Measurements from ENCODE around the gene FAM171A2.
"Not testable (repeated sequence)": the region's sequence is repeated elsewhere in the genome, so short reads cannot be mapped to it uniquely, and the experiment has no call there.

FAM171A2 gene

GRCh38 chr17:44363613-44364159 is at the start of gene FAM171A2:
TSS of gene FAM171A2 (minus strand) at chr17:44363853. CDS start at chr17:44363714, 139 bp downstream.
- H3K9me3 Mint-ChIP-seq, result no peaks in the 10 kb centered on the region
- peaks cover 12% of the 10 kb centered on the region for H3K27me3 Mint-ChIP-seq

DNA sequence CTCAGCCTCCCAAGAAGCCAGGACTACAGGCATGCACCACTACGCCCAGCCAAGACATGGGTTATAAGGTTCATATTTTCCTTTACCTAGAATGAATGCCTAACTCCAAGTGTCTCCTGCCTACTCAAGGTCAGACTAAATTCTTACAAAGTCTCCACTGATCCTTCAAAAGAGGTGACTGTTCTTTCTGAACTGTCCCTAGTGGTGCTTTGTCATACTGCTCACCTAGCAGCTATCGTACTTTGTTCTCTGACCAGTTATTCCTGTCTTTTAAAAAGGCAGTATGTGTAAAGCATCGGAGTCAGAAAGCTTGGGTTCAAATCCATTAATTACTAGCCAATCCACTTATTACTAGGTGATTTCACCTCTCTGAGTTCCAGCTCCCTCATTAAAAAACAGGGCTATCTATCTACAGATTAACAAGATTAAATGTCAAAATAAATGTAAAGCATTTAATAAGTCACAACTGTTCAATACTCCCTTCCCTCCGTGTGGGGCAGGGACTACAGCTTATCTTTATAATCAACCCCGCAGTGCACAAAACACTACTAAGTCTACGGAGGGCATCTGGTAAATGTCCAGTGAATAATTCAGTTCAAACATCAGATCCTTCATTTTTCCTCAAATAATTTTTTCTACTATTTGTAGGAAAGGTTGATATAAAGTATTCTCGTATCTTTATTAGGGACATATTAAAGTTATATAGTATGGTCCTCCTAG is 45.8 kb upstream of the FAM171A2 start:
- H3K4me1 Mint-ChIP-seq, result peaks cover 8% of the 10 kb centered on the region
- H3K4me3 Mint-ChIP-seq, result no peak overlapping the region
- no peaks in the 10 kb centered on the region for H3K27me3 Mint-ChIP-seq
- H3K36me3 Mint-ChIP-seq, result peaks cover 12% of the 10 kb centered on the region
- H3K9me3 Mint-ChIP-seq, result no peaks in the 10 kb centered on the region
- H3K27ac Mint-ChIP-seq, result no peak overlapping the region

More at GRCh38 chr17:44363613-44364159, at the start of gene FAM171A2:
- Mint-ChIP-seq H3K27ac (no peak within 1 kb of the TSS), H3K4me3 (peak within 1 kb of the TSS; percentile 76), H3K36me3 (no peaks in the 10 kb centered on the region), H3K4me1 (peaks cover 4% of the 10 kb centered on the region)

- Mint-ChIP-seq H3K4me3 (no peak overlapping the region), H3K27ac (no peak overlapping the region), H3K4me1 (peaks cover 8% of the 10 kb centered on the region), H3K9me3 (no peaks in the 10 kb centered on the region), H3K36me3 (peaks cover 12% of the 10 kb centered on the region), H3K27me3 (no peaks in the 10 kb centered on the region)
These were observed 45.1 kb upstream of the FAM171A2 start for GRCh38 chr17:44408786-44409185.

DNA sequence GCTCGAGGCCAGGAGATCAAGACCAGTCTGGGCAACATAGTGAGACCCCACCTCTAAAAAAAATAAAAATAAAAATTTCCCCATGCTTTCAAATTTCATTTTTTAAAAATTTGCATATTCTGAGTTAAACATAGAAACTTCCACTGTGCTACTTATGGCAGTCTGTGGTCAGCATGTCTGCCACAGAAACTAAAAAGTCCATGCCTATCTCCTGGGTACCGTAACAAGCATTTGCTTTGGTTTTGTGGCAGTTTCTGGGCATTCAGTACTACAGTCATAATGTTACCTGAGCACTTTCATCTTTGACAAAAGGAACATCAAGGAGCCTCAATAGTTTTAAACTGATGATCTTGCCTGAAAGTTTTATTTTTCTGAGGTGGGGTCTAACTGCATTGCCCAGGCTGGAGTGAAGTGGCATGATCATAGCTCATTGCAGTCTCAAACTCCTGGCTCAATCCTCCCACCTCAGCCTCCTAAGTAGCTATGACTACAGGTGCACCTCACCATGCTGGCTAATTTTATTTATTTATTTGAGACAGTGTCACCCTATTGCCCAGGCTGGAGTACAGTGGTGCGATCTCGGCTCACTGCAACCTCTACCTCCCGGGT is 39.0 kb upstream of the FAM171A2 start:
- H3K36me3 Mint-ChIP-seq, result peaks cover 22% of the 10 kb centered on the region
- no peaks in the 10 kb centered on the region for H3K27me3 Mint-ChIP-seq
- H3K9me3 Mint-ChIP-seq, result no peaks in the 10 kb centered on the region
- no peaks in the 10 kb centered on the region for H3K4me1 Mint-ChIP-seq
- H3K4me3 Mint-ChIP-seq, result no peak overlapping the region
- H3K27ac Mint-ChIP-seq, result no peak overlapping the region

GRCh38 chr17:44400226-44400847 is 36.7 kb upstream of the FAM171A2 start:
- Mint-ChIP-seq H3K4me1 (no peaks in the 10 kb centered on the region), H3K36me3 (peaks cover 23% of the 10 kb centered on the region), H3K27ac (no peak overlapping the region), H3K27me3 (no peaks in the 10 kb centered on the region), H3K9me3 (no peaks in the 10 kb centered on the region), H3K4me3 (no peak overlapping the region)

DNA sequence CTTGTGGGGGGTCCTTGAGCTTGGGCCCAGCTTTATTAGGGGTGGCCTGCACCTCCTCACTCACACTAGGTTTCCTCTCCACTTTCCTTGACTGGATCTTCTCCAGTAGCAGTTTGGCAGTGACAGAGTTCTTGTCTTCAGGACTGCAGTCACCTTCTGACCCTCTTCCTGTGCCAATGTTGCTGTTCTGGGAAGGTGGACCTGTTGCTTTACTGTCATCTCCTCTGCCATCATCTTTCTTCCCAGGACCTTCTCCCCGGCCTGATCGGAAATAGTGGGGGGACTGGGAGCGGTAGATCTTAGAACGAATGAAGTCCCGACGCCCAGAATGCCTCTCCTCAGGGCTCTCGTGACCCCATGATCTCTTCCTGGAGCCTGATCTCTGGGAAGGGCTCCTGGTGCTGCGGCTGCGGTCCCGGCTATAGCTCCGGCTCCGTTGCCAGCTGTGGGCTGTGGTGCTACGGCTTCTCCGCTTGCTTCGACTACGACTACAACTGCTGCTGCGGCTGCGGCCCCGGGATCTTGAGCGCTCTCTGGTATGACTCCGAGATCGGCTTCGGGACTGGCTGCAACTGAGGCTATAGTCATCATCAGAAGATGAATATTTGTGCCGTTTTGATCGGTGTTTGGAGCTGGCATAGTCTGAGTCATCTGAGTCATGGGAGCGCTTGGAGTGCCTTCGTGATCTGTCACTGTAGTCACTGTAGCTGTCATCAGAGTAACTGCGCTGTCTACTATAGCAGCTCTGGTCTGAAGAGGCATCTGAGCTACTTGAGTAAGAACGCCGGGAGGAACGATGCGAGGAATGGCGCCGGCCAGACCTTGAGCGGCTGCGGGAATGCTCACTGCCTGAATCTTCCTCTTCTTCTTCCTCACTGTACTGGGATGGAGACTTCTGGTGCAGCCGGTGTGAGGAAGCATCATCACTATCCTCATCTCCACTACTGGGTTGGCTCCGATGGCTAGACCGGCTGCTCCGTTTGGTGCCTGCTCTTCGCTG is 35.3 kb upstream of the FAM171A2 start:
- Mint-ChIP-seq H3K9me3 (no peaks in the 10 kb centered on the region), H3K27me3 (no peaks in the 10 kb centered on the region), H3K4me1 (no peaks in the 10 kb centered on the region), H3K36me3 (peaks cover 21% of the 10 kb centered on the region), H3K4me3 (no peak overlapping the region), H3K27ac (no peak overlapping the region)

- Mint-ChIP-seq H3K27me3 (no peaks in the 10 kb centered on the region), H3K27ac (peak overlapping the region; percentile 65), H3K4me3 (no peak overlapping the region), H3K4me1 (peaks cover 6% of the 10 kb centered on the region), H3K36me3 (peaks cover 19% of the 10 kb centered on the region), H3K9me3 (no peaks in the 10 kb centered on the region)
These were observed 34.1 kb upstream of the FAM171A2 start for GRCh38 chr17:44397479-44398440.

GRCh38 chr17:44396946-44397345 is 33.3 kb upstream of the FAM171A2 start:
- no peaks in the 10 kb centered on the region for H3K27me3 Mint-ChIP-seq
- no peak overlapping the region for H3K27ac Mint-ChIP-seq
- no peaks in the 10 kb centered on the region for H3K9me3 Mint-ChIP-seq
- peaks cover 17% of the 10 kb centered on the region for H3K36me3 Mint-ChIP-seq
- H3K4me1 Mint-ChIP-seq, result peaks cover 6% of the 10 kb centered on the region
- no peak overlapping the region for H3K4me3 Mint-ChIP-seq

DNA sequence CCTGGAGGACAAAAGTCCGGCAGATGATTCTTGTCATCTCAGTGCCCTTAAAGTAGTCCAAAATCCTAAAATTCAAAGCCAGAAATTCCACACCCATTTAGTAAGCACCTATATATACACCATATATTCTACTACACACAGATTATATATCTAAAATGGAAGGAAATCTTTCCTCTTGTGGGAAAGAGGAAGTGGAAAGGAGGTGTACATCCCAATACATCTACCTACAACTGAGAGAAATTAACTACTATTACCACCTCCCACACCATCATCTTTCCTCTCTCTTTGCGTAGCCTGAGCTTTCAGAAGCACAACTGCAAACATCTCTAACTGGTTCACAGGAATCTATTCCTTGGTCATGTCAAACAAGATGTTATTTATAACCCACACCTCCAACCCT is 31.2 kb upstream of the FAM171A2 start:
- Mint-ChIP-seq H3K4me1 (peaks cover 6% of the 10 kb centered on the region), H3K4me3 (no peak overlapping the region), H3K36me3 (peaks cover 10% of the 10 kb centered on the region), H3K27ac (no peak overlapping the region), H3K9me3 (no peaks in the 10 kb centered on the region), H3K27me3 (no peaks in the 10 kb centered on the region)

- not testable (repeated sequence) for H3K4me3 Mint-ChIP-seq, H3K9me3 Mint-ChIP-seq, H3K36me3 Mint-ChIP-seq, H3K27me3 Mint-ChIP-seq
- peak overlapping the region; percentile 46 for H3K27ac Mint-ChIP-seq
- H3K4me1 Mint-ChIP-seq, result peaks cover 11% of the 10 kb centered on the region
These were observed 30.5 kb upstream of the FAM171A2 start for GRCh38 chr17:44394112-44394511.

GRCh38 chr17:44390250-44390870 is 26.7 kb upstream of the FAM171A2 start:
- H3K27me3 Mint-ChIP-seq, result peaks cover 5% of the 10 kb centered on the region
- H3K4me1 Mint-ChIP-seq, result peaks cover 18% of the 10 kb centered on the region
- no peak overlapping the region for H3K27ac Mint-ChIP-seq
- H3K9me3 Mint-ChIP-seq, result no peaks in the 10 kb centered on the region
- H3K36me3 Mint-ChIP-seq, result no peaks in the 10 kb centered on the region
- no peak overlapping the region for H3K4me3 Mint-ChIP-seq

DNA sequence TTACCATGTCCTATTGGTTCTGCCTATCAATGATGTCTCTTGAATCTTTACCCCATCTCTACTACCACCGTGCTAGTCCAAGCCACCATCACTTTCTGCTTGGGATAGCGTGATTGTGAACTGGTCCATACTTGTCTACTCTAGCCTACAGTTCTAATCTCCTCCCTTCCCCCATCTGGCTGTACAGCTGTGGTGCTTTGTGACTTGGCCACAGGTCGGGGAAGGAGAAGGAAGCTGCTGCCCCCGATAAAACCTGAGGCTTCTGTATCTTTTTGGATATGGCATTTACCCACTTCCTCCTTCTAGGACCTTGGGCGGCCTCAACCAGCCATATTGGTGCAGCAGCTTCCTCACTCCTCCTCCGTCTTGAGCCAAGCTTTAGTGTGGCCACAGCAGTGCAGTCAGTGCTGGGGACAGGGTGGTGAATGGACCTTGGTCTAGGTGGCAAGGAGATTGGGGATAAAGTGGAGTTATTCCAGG is 26.1 kb upstream of the FAM171A2 start:
- peaks cover 18% of the 10 kb centered on the region for H3K4me1 Mint-ChIP-seq
- H3K27me3 Mint-ChIP-seq, result peaks cover 5% of the 10 kb centered on the region
- no peak overlapping the region for H3K27ac Mint-ChIP-seq
- no peaks in the 10 kb centered on the region for H3K36me3 Mint-ChIP-seq
- no peak overlapping the region for H3K4me3 Mint-ChIP-seq
- no peaks in the 10 kb centered on the region for H3K9me3 Mint-ChIP-seq

DNA sequence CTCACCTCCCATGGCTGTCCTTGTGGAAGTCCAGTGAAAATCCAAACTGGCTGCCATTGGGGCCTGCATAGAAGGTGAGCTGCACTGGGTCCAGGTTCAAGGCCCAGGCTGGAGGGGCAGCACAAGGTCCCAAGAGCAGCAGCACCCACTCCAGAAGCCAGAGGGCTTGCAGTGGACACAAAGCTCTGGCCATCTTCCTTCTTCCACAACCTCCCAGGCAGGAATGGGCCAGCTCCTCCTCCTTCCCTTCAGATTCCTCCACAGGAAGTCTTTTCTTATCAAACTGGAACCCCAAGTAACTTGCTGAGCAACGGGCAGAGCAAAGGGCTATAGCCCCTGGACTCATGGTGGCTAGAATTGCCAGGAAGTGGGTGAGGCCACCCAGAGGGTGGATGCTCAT is 25.6 kb upstream of the FAM171A2 start, which contains the start of gene ITGA2B:
Gene ITGA2B (minus strand): TSS at position 369 of the 400 bp plus-strand sequence. CDS start 176 bp downstream, at position 193.
- Mint-ChIP-seq H3K4me3 (no peak within 1 kb of the TSS), H3K27ac (peak within 1 kb of the TSS; percentile 27), H3K4me1 (peaks cover 18% of the 10 kb centered on the region), H3K36me3 (no peaks in the 10 kb centered on the region), H3K27me3 (peaks cover 5% of the 10 kb centered on the region), H3K9me3 (no peaks in the 10 kb centered on the region)

All from activated naive CD4-positive, alpha-beta T cell treated with anti-CD3 and anti-CD28 coated beads, Interleukin-2, amount 50 U/mL, for 24 hours (primary cell).